PC-3 (cell line): Measurements from ENCODE around the gene ZNF337.

Experiments
- CTCF ChIP-seq: fragments of 300-600 bp; sonication (generic); conservative IDR thresholded peaks from 2 replicates; pipeline ENCODE4 v1.5.1; 2017; ENCODE audit warnings: antibody characterized with exemption, low read depth, mild to moderate bottlenecking, low read length
- EZH2 ChIP-seq: fragments of 300-600 bp; sonication (generic); IDR thresholded peaks from one replicate; pipeline ENCODE4 v1.6.1; 2017; ENCODE audit warnings: antibody characterized with exemption, mild to moderate bottlenecking, low read length; ENCODE audit not compliant: unreplicated experiment
- EZH2phosphoT487 ChIP-seq: fragments of 300-600 bp; sonication (generic); IDR thresholded peaks from 2 replicates; pipeline ENCODE4 v1.6.1; 2018; ENCODE audit warnings: mild to moderate bottlenecking, antibody characterized with exemption, low read length, borderline replicate concordance

DNA sequence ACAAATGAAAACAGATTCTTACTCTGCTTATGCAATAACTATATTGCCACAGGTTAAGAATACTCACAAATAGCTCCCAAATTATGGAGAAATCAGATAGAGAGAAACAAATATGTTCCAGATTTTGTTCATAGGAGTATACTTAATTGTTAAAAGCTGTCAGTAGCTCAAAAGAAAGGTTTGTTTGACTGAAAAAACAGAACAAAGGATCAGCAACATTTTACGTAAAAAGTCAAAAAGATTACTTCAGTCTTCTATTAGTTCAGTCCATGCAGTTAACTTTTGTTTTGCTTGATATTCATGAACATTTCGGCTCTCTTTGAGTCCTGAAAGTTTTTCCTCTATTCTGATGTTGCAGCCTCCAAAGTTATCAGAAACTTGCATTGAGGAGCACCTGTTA is 59.4 kb downstream of the ZNF337 start:
- TF ChIP-seq CTCF (no peak), EZH2phosphoT487 (no peak), EZH2 (no peak)
